ENCODE data around the gene CD300LB.
"Not testable (repeated sequence)": the region's sequence is repeated elsewhere in the genome, so short reads cannot be mapped to it uniquely, and the experiment has no call there.

CD300LB gene

DNA sequence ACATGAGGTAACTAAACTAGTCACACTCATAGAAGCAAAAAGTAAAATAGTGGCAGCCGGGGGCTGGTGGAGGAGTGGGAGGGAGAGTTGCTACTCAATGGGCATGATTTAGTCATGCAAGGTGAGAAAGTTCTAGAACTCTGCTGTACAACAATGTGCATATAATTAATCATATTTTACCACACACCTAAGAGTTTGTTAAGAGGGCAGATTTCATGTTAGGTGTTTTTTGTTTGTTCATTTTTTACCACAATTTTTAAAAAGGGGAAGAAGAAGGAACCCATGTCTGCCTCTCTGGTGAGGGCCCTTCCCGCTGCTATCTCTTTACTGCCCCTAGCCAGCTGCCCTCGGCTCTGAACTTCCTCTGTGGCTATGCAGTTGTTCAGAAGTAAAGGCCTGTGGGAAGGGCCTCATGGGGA lies 11.2 kb downstream of the CD300LB start:
- no peak overlapping the region for H3K4me2 ChIP-seq (ENCODE audit: low read length)

DNA sequence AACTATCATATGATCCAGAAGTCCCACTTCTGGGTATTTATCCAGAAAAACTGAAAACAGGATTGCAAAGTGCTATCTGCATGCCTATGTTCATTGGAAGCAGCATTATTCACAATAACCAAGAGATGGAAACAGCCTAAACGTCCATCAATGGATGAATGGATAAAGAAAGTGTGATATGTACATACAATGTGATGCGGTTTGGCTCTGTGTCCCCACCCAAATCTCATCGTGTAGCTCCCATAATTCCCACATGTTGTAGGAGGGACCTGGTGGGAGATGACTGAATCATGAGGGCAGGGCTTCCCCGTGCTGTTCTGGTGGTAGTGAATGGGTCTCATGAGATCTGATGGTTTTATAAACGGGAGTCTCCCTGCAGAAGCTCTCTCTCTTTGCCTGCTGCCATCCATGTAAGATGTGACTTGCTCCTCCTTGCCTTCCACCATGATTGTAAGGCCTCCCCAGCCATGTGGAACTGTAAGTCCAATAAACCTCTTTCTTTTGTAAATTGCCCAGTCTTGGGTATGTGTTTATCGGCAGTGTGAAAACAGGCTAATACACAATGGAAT lies 12.8 kb downstream of the CD300LB start:
- H3K9me2 ChIP-seq (replicated peaks; ENCODE audit: control insufficient read depth, low read length); H3K27ac ChIP-seq (ENCODE audit: low read depth, low read length); H3K36me3 ChIP-seq (ENCODE audit: control insufficient read depth, low read length); H4K20me1 ChIP-seq (ENCODE audit: control insufficient read depth, insufficient read depth, low read depth, low read length); H3K4me1 ChIP-seq (ENCODE audit: control insufficient read depth, low read length); H3K4me3 ChIP-seq (ENCODE audit: low read length); H3K27me3 ChIP-seq (ENCODE audit: control insufficient read depth, low read length); H3F3A ChIP-seq (ENCODE audit: control insufficient read depth, insufficient read depth); H3K4me2 ChIP-seq (ENCODE audit: low read length); H3K79me2 ChIP-seq (ENCODE audit: control insufficient read depth, low read length): not testable (repeated sequence)
- peaks cover 19% of the 10 kb centered on the region for H3K9me3 ChIP-seq (ENCODE audit: control insufficient read depth, insufficient read depth, low read length)

More for the DNA sequence above, 11.2 kb downstream of the CD300LB start:
- Histone ChIP-seq H4K20me1 (ENCODE audit: control insufficient read depth, insufficient read depth, low read depth, low read length) (no peaks in the 10 kb centered on the region), H3K4me1 (ENCODE audit: control insufficient read depth, low read length) (no peaks in the 10 kb centered on the region), H3K36me3 (ENCODE audit: control insufficient read depth, low read length) (no peaks in the 10 kb centered on the region), H3K79me2 (ENCODE audit: control insufficient read depth, low read length) (no peaks in the 10 kb centered on the region), H3K4me3 (ENCODE audit: low read length) (no peak overlapping the region), H3K27ac (ENCODE audit: low read depth, low read length) (no peak overlapping the region), H3K9me2 (replicated peaks; ENCODE audit: control insufficient read depth, low read length) (no peaks in the 10 kb centered on the region), H3K9me3 (ENCODE audit: control insufficient read depth, insufficient read depth, low read length) (peaks cover 6% of the 10 kb centered on the region; the same call in 1 of the 2 replicates), H3F3A (ENCODE audit: control insufficient read depth, insufficient read depth) (no peaks in the 10 kb centered on the region), H3K27me3 (ENCODE audit: control insufficient read depth, low read length) (no peaks in the 10 kb centered on the region)
- no peak for TF ChIP-seq EZH2phosphoT487 (IDR thresholded peaks at IDR 0.05; ENCODE audit: borderline replicate concordance, low read length)
- TF ChIP-seq, protein P1, sequence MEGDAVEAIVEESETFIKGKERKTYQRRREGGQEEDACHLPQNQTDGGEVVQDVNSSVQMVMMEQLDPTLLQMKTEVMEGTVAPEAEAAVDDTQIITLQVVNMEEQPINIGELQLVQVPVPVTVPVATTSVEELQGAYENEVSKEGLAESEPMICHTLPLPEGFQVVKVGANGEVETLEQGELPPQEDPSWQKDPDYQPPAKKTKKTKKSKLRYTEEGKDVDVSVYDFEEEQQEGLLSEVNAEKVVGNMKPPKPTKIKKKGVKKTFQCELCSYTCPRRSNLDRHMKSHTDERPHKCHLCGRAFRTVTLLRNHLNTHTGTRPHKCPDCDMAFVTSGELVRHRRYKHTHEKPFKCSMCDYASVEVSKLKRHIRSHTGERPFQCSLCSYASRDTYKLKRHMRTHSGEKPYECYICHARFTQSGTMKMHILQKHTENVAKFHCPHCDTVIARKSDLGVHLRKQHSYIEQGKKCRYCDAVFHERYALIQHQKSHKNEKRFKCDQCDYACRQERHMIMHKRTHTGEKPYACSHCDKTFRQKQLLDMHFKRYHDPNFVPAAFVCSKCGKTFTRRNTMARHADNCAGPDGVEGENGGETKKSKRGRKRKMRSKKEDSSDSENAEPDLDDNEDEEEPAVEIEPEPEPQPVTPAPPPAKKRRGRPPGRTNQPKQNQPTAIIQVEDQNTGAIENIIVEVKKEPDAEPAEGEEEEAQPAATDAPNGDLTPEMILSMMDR (IDR thresholded peaks at IDR 0.05; ENCODE audit: low read depth, low read length, poor library complexity, severe bottlenecking) = no peak

DNA sequence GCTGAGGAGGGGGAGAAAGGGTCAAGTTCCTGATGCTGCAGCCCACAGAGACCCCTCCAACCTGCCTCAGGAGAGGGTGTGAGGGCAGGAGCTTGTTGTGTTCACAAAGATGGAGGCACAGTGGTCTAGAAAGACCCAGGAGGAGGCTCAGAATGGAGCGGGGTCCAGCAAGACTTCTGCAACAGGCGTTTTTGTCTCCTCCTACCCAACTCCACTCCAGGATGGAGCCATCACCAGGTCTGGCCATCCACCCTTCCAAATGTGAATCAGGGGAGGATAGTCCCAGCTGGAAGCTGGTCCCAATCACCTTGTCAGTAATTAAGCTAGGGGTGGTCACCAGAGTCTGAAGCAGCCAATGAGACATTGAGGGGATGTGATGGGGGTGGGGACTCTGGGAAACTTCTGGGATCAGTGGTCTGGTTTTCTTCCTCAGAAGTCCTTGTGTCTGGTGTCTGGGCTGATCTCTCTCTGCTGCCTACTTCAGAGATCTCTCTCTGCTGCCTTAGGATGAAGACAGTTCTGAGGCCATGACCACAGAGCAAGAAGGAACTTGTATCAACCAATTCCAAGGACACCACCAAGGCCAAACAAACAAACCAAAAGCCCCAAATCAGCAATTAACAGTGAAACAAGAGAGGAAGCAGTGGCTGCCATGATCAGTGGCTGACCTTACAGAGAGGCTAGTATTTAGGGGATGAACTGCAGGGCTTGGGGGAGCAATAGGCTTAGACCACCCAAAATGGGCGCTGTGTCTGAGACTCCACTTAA lies 14.5 kb downstream of the CD300LB start:
- Histone ChIP-seq H3K9me3 (ENCODE audit: control insufficient read depth, insufficient read depth, low read length) (peaks cover 19% of the 10 kb centered on the region), H3K9me2 (replicated peaks; ENCODE audit: control insufficient read depth, low read length) (no peaks in the 10 kb centered on the region), H3K4me1 (ENCODE audit: control insufficient read depth, low read length) (no peaks in the 10 kb centered on the region), H3K4me2 (ENCODE audit: low read length) (no peak overlapping the region), H3K79me2 (ENCODE audit: control insufficient read depth, low read length) (no peaks in the 10 kb centered on the region), H3F3A (ENCODE audit: control insufficient read depth, insufficient read depth) (peaks cover 6% of the 10 kb centered on the region), H3K4me3 (ENCODE audit: low read length) (no peak overlapping the region), H3K36me3 (ENCODE audit: control insufficient read depth, low read length) (no peaks in the 10 kb centered on the region), H3K27me3 (ENCODE audit: control insufficient read depth, low read length) (no peaks in the 10 kb centered on the region), H3K27ac (ENCODE audit: low read depth, low read length) (no peak overlapping the region), H4K20me1 (ENCODE audit: control insufficient read depth, insufficient read depth, low read depth, low read length) (no peaks in the 10 kb centered on the region)
- no peak for TF ChIP-seq EZH2phosphoT487 (IDR thresholded peaks at IDR 0.05; ENCODE audit: borderline replicate concordance, low read length)

DNA sequence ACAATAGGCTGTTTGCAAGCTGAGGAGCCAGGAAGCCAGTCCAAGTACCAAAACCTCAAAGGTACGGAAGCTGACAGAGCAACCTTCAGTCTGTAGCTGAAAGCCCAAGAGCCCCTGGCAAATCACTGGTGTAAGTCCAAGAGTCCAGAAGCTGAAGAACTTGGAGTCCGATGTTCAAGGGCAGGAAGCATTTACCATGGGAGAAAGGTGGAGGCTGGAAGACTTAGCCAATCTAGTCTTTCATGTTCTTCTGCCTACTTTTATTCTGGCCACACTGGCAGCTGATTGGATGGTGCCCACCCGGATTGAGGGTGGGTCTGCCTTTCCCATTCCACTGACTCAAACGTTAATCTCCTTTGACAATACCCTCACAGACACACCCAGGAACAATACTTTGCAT lies 15.3 kb downstream of the CD300LB start:
- H3K9me2 ChIP-seq (replicated peaks; ENCODE audit: control insufficient read depth, low read length) = no peaks in the 10 kb centered on the region
- H3K4me2 ChIP-seq (ENCODE audit: low read length) = no peak overlapping the region
- peaks cover 19% of the 10 kb centered on the region for H3K9me3 ChIP-seq (ENCODE audit: control insufficient read depth, insufficient read depth, low read length)
- no peak overlapping the region for H3K27ac ChIP-seq (ENCODE audit: low read depth, low read length)
- H4K20me1 ChIP-seq (ENCODE audit: control insufficient read depth, insufficient read depth, low read depth, low read length) = no peaks in the 10 kb centered on the region
- H3K36me3 ChIP-seq (ENCODE audit: control insufficient read depth, low read length) = no peaks in the 10 kb centered on the region
- no peaks in the 10 kb centered on the region for H3K4me1 ChIP-seq (ENCODE audit: control insufficient read depth, low read length)
- H3K4me3 ChIP-seq (ENCODE audit: low read length) = no peak overlapping the region
- no peaks in the 10 kb centered on the region for H3K27me3 ChIP-seq (ENCODE audit: control insufficient read depth, low read length)
- H3F3A ChIP-seq (ENCODE audit: control insufficient read depth, insufficient read depth) = peaks cover 6% of the 10 kb centered on the region
- TF ChIP-seq EZH2phosphoT487 (IDR thresholded peaks at IDR 0.05; ENCODE audit: borderline replicate concordance, low read length) = no peak
- TF ChIP-seq, protein P1 (IDR thresholded peaks at IDR 0.05; ENCODE audit: low read depth, low read length, poor library complexity, severe bottlenecking) = no peak
- H3K79me2 ChIP-seq (ENCODE audit: control insufficient read depth, low read length) = no peaks in the 10 kb centered on the region

Data from DOHH2 (cell line).